Measurements from ENCODE around the gene VAV1. TPM values are rescaled to one million over a fixed set of nuclear protein-coding genes. Genes with fewer than 3 reads are reported as not detected.

The VAV1 gene
- total RNA-seq, 1 experiment from 2014 or later, result not detected

GRCh38 chr19:6890938-6891337 is 118.4 kb downstream of the VAV1 start:
- no peak for DNase-seq (ENCODE audit: low read depth)

GRCh38 chr19:6891761-6892385 is 119.4 kb downstream of the VAV1 start:
- no peak for DNase-seq (ENCODE audit: low read depth)

GRCh38 chr19:6894313-6894712 is 121.8 kb downstream of the VAV1 start:
- no peak for DNase-seq (ENCODE audit: low read depth)

- DNase-seq (ENCODE audit: low read depth), result no peak
Measured at GRCh38 chr19:6903446-6903845, 130.9 kb downstream of the VAV1 start.

- no peak for DNase-seq (ENCODE audit: low read depth)
Measured at GRCh38 chr19:6906559-6907060, 134.1 kb downstream of the VAV1 start.

Other genes starting within 250 kb of the VAV1 start
- gene TNFSF9, start 241.7 kb upstream of the VAV1 start, total RNA-seq (2014; rRNA removed; shearing (Covaris generic)), result 11.7 and 16.3 TPM in 2 replicates
- 40.4 and 42.0 TPM in 2 replicates for gene CD70, start 181.6 kb upstream of the VAV1 start, total RNA-seq (2014; rRNA removed; shearing (Covaris generic))
- not detected in 2 replicates for gene TNFSF14, start 102.5 kb upstream of the VAV1 start, total RNA-seq (2014; rRNA removed; shearing (Covaris generic))
- 4.0 and 5.2 TPM in 2 replicates for gene C3, start 52.1 kb upstream of the VAV1 start, total RNA-seq (2014; rRNA removed; shearing (Covaris generic))
- gene GPR108, start 35.1 kb upstream of the VAV1 start, total RNA-seq (2014; rRNA removed; shearing (Covaris generic)), result 45.9 and 54.7 TPM in 2 replicates
- 21.5 and 34.3 TPM in 2 replicates for gene TRIP10, start 33.0 kb upstream of the VAV1 start, total RNA-seq (2014; rRNA removed; shearing (Covaris generic))
- gene SH2D3A, start 5.3 kb upstream of the VAV1 start, total RNA-seq (2014; rRNA removed; shearing (Covaris generic)), result not detected in 2 replicates
- 0.79 and 0.89 TPM in 2 replicates for gene ADGRE1, start 114.9 kb downstream of the VAV1 start, total RNA-seq (2014; rRNA removed; shearing (Covaris generic))
- gene MBD3L2B, start 248.7 kb downstream of the VAV1 start, total RNA-seq (2014; rRNA removed; shearing (Covaris generic)), result not detected in 2 replicates

Data from M059J (cell line).